GM19043 (cell line): Measurements from ENCODE around the gene SLIT1.

Experiments
- ATAC-seq: cut with Tn5 transposase; IDR thresholded peaks from one replicate; pipeline ENCODE4 v1.9.1; 2021; ENCODE audit warnings: low read depth; ENCODE audit not compliant: unreplicated experiment

The SLIT1 gene

GRCh38 chr10:96988426-96988825, 197.3 kb downstream of the SLIT1 start:
- no peak for ATAC-seq

GRCh38 chr10:96987842-96988175, 197.9 kb downstream of the SLIT1 start:
- no peak for ATAC-seq

- no peak for ATAC-seq
These were observed 198.5 kb downstream of the SLIT1 start for GRCh38 chr10:96987141-96987841.

- no peak for ATAC-seq
These were observed 199.4 kb downstream of the SLIT1 start for GRCh38 chr10:96986200-96986856.

- no peak for ATAC-seq
These were observed 201.1 kb downstream of the SLIT1 start for GRCh38 chr10:96984541-96985131.

- no peak for ATAC-seq
These were observed 203.4 kb downstream of the SLIT1 start for GRCh38 chr10:96982149-96982930.

GRCh38 chr10:96978621-96979154, 207.1 kb downstream of the SLIT1 start:
- peak; percentile 70 for ATAC-seq

GRCh38 chr10:96975136-96975535, 210.6 kb downstream of the SLIT1 start:
- ATAC-seq: no peak

- ATAC-seq: no peak
These were observed 211.7 kb downstream of the SLIT1 start for GRCh38 chr10:96973809-96974747.

GRCh38 chr10:96972264-96972663, 213.5 kb downstream of the SLIT1 start:
- no peak for ATAC-seq

- no peak for ATAC-seq
These were observed 214.4 kb downstream of the SLIT1 start for GRCh38 chr10:96971324-96971723.

GRCh38 chr10:96968682-96969423, 216.9 kb downstream of the SLIT1 start:
- no peak for ATAC-seq

- ATAC-seq: no peak
These were observed 217.9 kb downstream of the SLIT1 start for GRCh38 chr10:96967847-96968246.

- ATAC-seq: no peak
These were observed 221.6 kb downstream of the SLIT1 start for GRCh38 chr10:96964131-96964530.

GRCh38 chr10:96960872-96961271, 224.9 kb downstream of the SLIT1 start:
- no peak for ATAC-seq

- ATAC-seq: no peak
These were observed 226.0 kb downstream of the SLIT1 start for GRCh38 chr10:96959733-96960132.

GRCh38 chr10:96958071-96958470, 227.7 kb downstream of the SLIT1 start:
- no peak for ATAC-seq

- ATAC-seq: no peak
These were observed 230.0 kb downstream of the SLIT1 start for GRCh38 chr10:96955794-96956193.

GRCh38 chr10:96951954-96952353, 233.8 kb downstream of the SLIT1 start:
- ATAC-seq: no peak
